Measurements from ENCODE around the gene PXDN. TPM values are rescaled to one million over a fixed set of nuclear protein-coding genes. Genes with fewer than 3 reads are reported as not detected.

The PXDN gene
- total and polyA plus RNA-seq, 10 of the 15 experiments (the other 5 are each of a cell fraction or from before 2014, with no cell fraction given) = 0.12 to 0.69 (median 0.23) TPM; not detected in 5

DNA sequence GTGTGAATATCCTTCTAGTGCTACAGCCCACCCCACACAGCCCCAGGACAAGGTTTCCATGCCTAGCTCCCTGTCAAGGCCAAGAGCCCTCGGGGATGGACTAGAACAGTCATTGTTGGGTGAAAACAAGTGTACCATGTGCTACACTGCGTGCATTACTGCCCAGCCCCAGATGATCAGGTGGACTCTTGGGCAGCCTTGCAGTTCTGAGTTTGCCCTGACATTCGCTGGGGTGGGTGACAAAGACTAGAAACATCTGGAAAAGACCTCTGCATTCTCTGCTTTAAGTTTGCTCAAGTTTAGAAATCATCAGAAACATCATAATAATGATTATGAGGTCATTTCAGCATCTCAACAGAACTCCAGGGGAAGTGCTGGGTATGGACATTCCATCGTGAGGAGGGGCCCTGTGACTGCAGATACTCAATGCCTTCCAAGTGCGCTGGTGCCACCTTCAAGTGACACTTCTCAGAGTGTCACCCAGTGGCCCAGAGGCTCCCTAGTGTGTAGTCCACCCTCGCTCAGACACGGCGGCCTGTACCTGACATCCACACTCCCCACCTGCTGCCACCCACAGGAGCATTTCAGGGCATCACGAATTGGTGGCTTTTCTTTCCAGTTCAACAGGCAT lies 5.3 kb upstream of the PXDN start:
- no peak overlapping the region for H3K9ac ChIP-seq (ENCODE audit: control insufficient read depth, insufficient read depth, low read length)
- H3K4me1 ChIP-seq (ENCODE audit: control insufficient read depth, insufficient read depth, low read length) = no peaks in the 10 kb centered on the region
- BruUV-seq (replicated peaks) = no TSS peak
- no peaks in the 10 kb centered on the region for H4K20me1 ChIP-seq (ENCODE audit: control insufficient read depth, insufficient read depth)
- ATAC-seq (no peak), DNase-seq (ENCODE audit: low read depth, low spot score) (no peak), FAIRE-seq (no peak)
- ChIA-PET RAD21 (ENCODE audit: unreplicated experiment) (no interaction called here), SMC1A (ENCODE audit: uncharacterized antibody, unreplicated experiment) (no interaction called here), POLR2A (no interaction called here), CTCF (no interaction called here)
- no peaks in the 10 kb centered on the region for H3K79me2 ChIP-seq (ENCODE audit: control insufficient read depth, insufficient read depth, low read length)
- intact Hi-C loops (cut with micrococcal nuclease; ENCODE audit: unreplicated experiment) = no loop called here
- H3K27me3 ChIP-seq (replicated peaks in 1 of 2; ENCODE audit: control insufficient read depth in 2 of 2, insufficient read depth in 2 of 2, low read length in 1 of 2) = no peaks in the 10 kb centered on the region
- H3K27ac ChIP-seq (ENCODE audit: control insufficient read depth, insufficient read depth) = no peak overlapping the region
- no peaks in the 10 kb centered on the region for H3K36me3 ChIP-seq (ENCODE audit: control insufficient read depth in 2 of 2, insufficient read depth in 2 of 2, low read length in 1 of 2)
- no peak overlapping the region for H3K4me2 ChIP-seq (ENCODE audit: control insufficient read depth, insufficient read depth)
- no peaks in the 10 kb centered on the region; the same call in 2 of the 3 replicates for H3K9me3 ChIP-seq (replicated peaks; ENCODE audit: control insufficient read depth, insufficient read depth, low read length)
- in situ Hi-C loops (cut with MboI) = no loop called here
- H3K4me3 ChIP-seq = no peak overlapping the region
- no peak overlapping the region for H2AFZ ChIP-seq (ENCODE audit: control insufficient read depth, low read depth, low read length)
- 33% methylated on average over 9 of the region's 9 CpGs for WGBS (ENCODE audit: insufficient coverage, insufficient replicate concordance, low lambda C conversion rate, missing lambda C conversion rate)
- TF ChIP-seq, protein P1, sequence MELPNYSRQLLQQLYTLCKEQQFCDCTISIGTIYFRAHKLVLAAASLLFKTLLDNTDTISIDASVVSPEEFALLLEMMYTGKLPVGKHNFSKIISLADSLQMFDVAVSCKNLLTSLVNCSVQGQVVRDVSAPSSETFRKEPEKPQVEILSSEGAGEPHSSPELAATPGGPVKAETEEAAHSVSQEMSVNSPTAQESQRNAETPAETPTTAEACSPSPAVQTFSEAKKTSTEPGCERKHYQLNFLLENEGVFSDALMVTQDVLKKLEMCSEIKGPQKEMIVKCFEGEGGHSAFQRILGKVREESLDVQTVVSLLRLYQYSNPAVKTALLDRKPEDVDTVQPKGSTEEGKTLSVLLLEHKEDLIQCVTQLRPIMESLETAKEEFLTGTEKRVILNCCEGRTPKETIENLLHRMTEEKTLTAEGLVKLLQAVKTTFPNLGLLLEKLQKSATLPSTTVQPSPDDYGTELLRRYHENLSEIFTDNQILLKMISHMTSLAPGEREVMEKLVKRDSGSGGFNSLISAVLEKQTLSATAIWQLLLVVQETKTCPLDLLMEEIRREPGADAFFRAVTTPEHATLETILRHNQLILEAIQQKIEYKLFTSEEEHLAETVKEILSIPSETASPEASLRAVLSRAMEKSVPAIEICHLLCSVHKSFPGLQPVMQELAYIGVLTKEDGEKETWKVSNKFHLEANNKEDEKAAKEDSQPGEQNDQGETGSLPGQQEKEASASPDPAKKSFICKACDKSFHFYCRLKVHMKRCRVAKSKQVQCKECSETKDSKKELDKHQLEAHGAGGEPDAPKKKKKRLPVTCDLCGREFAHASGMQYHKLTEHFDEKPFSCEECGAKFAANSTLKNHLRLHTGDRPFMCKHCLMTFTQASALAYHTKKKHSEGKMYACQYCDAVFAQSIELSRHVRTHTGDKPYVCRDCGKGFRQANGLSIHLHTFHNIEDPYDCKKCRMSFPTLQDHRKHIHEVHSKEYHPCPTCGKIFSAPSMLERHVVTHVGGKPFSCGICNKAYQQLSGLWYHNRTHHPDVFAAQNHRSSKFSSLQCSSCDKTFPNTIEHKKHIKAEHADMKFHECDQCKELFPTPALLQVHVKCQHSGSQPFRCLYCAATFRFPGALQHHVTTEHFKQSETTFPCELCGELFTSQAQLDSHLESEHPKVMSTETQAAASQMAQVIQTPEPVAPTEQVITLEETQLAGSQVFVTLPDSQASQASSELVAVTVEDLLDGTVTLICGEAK (IDR thresholded peaks at IDR 0.05; ENCODE audit: borderline replicate concordance) = no peak
- no peak for TF ChIP-seq MXI1 (IDR thresholded peaks at IDR 0.05; ENCODE audit: low read depth, low read length)
- no peak for TF ChIP-seq NR2C1 (IDR thresholded peaks at IDR 0.05)
- TF ChIP-seq FOXK2 (IDR thresholded peaks at IDR 0.05) = no peak
- no peak for TF ChIP-seq JUNB (IDR thresholded peaks at IDR 0.05)
- TF ChIP-seq RUNX3 (IDR thresholded peaks at IDR 0.05; ENCODE audit: low read length) = no peak
- TF ChIP-seq ZNF207 (IDR thresholded peaks at IDR 0.05; ENCODE audit: borderline replicate concordance) = no peak
- TF ChIP-seq, protein P2, sequence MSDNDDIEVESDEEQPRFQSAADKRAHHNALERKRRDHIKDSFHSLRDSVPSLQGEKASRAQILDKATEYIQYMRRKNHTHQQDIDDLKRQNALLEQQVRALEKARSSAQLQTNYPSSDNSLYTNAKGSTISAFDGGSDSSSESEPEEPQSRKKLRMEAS (IDR thresholded peaks at IDR 0.05; ENCODE audit: low read depth, low read length) = no peak
- no peak for TF ChIP-seq POLR2AphosphoS5 (IDR thresholded peaks at IDR 0.05; ENCODE audit: low read length)
- TF ChIP-seq ZNF24 (IDR thresholded peaks at IDR 0.05) = no peak
- TF ChIP-seq, protein P3, sequence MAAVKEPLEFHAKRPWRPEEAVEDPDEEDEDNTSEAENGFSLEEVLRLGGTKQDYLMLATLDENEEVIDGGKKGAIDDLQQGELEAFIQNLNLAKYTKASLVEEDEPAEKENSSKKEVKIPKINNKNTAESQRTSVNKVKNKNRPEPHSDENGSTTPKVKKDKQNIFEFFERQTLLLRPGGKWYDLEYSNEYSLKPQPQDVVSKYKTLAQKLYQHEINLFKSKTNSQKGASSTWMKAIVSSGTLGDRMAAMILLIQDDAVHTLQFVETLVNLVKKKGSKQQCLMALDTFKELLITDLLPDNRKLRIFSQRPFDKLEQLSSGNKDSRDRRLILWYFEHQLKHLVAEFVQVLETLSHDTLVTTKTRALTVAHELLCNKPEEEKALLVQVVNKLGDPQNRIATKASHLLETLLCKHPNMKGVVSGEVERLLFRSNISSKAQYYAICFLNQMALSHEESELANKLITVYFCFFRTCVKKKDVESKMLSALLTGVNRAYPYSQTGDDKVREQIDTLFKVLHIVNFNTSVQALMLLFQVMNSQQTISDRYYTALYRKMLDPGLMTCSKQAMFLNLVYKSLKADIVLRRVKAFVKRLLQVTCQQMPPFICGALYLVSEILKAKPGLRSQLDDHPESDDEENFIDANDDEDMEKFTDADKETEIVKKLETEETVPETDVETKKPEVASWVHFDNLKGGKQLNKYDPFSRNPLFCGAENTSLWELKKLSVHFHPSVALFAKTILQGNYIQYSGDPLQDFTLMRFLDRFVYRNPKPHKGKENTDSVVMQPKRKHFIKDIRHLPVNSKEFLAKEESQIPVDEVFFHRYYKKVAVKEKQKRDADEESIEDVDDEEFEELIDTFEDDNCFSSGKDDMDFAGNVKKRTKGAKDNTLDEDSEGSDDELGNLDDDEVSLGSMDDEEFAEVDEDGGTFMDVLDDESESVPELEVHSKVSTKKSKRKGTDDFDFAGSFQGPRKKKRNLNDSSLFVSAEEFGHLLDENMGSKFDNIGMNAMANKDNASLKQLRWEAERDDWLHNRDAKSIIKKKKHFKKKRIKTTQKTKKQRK (IDR thresholded peaks at IDR 0.05; ENCODE audit: low read depth, low read length) = no peak
- no peak for TF ChIP-seq EGR1 (IDR thresholded peaks at IDR 0.05; ENCODE audit: borderline replicate concordance in 1 of 2, low read depth in 2 of 2, low read length in 2 of 2)
- no peak for TF ChIP-seq FOS (IDR thresholded peaks at IDR 0.05; ENCODE audit: borderline replicate concordance, extremely low read depth, insufficient read length)
- TF ChIP-seq, protein P4, sequence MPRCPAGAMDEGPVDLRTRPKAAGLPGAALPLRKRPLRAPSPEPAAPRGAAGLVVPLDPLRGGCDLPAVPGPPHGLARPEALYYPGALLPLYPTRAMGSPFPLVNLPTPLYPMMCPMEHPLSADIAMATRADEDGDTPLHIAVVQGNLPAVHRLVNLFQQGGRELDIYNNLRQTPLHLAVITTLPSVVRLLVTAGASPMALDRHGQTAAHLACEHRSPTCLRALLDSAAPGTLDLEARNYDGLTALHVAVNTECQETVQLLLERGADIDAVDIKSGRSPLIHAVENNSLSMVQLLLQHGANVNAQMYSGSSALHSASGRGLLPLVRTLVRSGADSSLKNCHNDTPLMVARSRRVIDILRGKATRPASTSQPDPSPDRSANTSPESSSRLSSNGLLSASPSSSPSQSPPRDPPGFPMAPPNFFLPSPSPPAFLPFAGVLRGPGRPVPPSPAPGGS (IDR thresholded peaks at IDR 0.05; ENCODE audit: borderline replicate concordance, insufficient read depth, low read depth, low read length, poor library complexity, severe bottlenecking) = no peak

All from GM12878 (cell line).